Caco-2 (cell line): ENCODE data around the gene APOM. TPM values are rescaled to one million over a fixed set of nuclear protein-coding genes. Genes with fewer than 3 reads are reported as not detected.

Experiments
- BruUV-seq: library from RNA; stranded (reverse); fragments of 400-500 nt; replicated peaks from 2 replicates; lab custom pipeline; 2021; lab: Mats Ljungman, UMichigan
- CTCF ChIA-PET: fragments of 300-600 bp; sonication (Branson Sonifier 250); formaldehyde crosslinking; loops from one replicate; lab custom pipeline; 2022; ENCODE audit warnings: antibody characterized with exemption; lab: Charles Lee
- POLR2A ChIA-PET: fragments of 300-600 bp; sonication (Branson Sonifier 250); formaldehyde crosslinking; loops from one replicate; lab custom pipeline; 2022; ENCODE audit warnings: antibody characterized with exemption; lab: Charles Lee
- DNase-seq, 2 experiments: peaks; one replicate each; pipeline versions ENCODE4 v3.0.0 to v3.0.0-alpha.2; 2020 to 2022
- H3K27me3 ChIP-seq: replicated peaks from 2 replicates; pipeline ENCODE4 v1.6.0; 2011; ENCODE audit warnings: low read length; ENCODE audit not compliant: control insufficient read depth, insufficient read depth
- H3K36me3 ChIP-seq: 2 replicates; pipeline ENCODE4 v1.5.1; 2011; ENCODE audit warnings: low read length; ENCODE audit not compliant: control insufficient read depth, insufficient read depth
- H3K4me1 ChIP-seq: fragments of 250-450 bp; sonication (Bioruptor Pico); 2 replicates; pipeline ENCODE4 v1.5.1; 2020; ENCODE audit warnings: mild to moderate bottlenecking
- H3K4me3 ChIP-seq: 2 replicates; pipeline ENCODE4 v1.5.1; 2011; ENCODE audit warnings: low read depth, mild to moderate bottlenecking, control low read depth, low read length
- H3K9me3 ChIP-seq: fragments of 250-450 bp; sonication (Bioruptor Pico); 2 replicates; pipeline ENCODE4 v1.5.1; 2020; ENCODE audit warnings: mild to moderate bottlenecking, moderate library complexity
- H3K27ac Mint-ChIP-seq: one replicate; pipeline ENCODE4 v1.8.0; 2022; ENCODE audit warnings: mixed read lengths; ENCODE audit not compliant: unreplicated experiment
- H3K27me3 Mint-ChIP-seq: one replicate; pipeline ENCODE4 v1.8.0; 2022; ENCODE audit warnings: mixed read lengths; ENCODE audit not compliant: insufficient read depth, unreplicated experiment
- H3K36me3 Mint-ChIP-seq: one replicate; pipeline ENCODE4 v1.8.0; 2022; ENCODE audit warnings: mild to moderate bottlenecking, mixed read lengths; ENCODE audit not compliant: insufficient read depth, unreplicated experiment
- H3K4me1 Mint-ChIP-seq: one replicate; pipeline ENCODE4 v1.8.0; 2022; ENCODE audit warnings: low read depth, mixed read lengths; ENCODE audit not compliant: unreplicated experiment
- H3K4me3 Mint-ChIP-seq: one replicate; pipeline ENCODE4 v1.8.0; 2022; ENCODE audit warnings: mild to moderate bottlenecking, moderate library complexity, mixed read lengths; ENCODE audit not compliant: unreplicated experiment
- H3K9me3 Mint-ChIP-seq: one replicate; pipeline ENCODE4 v1.8.0; 2022; ENCODE audit warnings: mixed read lengths; ENCODE audit not compliant: unreplicated experiment
- intact Hi-C: fragments of 100-400 bp; cut with micrococcal nuclease; formaldehyde crosslinking; loops from one replicate; pipeline ENCODE4 v1.10.0; 2022; ENCODE audit not compliant: unreplicated experiment
- total RNA-seq: library from RNA; stranded (reverse); gene quantifications from 2 replicates; pipeline ENCODE4 v1.2.3, GENCODE V29; 2022
- TF ChIP-seq, protein P1 (sequence below), 2 experiments: fragments of 200-600 bp in 1 of 2; IDR thresholded peaks; 1 replicate in 1 of 2; 2 replicates in 1 of 2; pipeline versions ENCODE4 v1.5.1 to v1.8.0; 2011 to 2022; ENCODE audit warnings: antibody characterized with exemption in 1 of 2, control low read depth in 1 of 2, inconsistent platforms in 1 of 2, low read depth in 1 of 2, low read length in 1 of 2, mild to moderate bottlenecking in 1 of 2, moderate library complexity in 1 of 2; ENCODE audit not compliant: insufficient read depth in 1 of 2, severe bottlenecking in 1 of 2, unreplicated experiment in 1 of 2

APOM gene
- total RNA-seq, 1 experiment from 2014 or later = 15.8 TPM

DNA sequence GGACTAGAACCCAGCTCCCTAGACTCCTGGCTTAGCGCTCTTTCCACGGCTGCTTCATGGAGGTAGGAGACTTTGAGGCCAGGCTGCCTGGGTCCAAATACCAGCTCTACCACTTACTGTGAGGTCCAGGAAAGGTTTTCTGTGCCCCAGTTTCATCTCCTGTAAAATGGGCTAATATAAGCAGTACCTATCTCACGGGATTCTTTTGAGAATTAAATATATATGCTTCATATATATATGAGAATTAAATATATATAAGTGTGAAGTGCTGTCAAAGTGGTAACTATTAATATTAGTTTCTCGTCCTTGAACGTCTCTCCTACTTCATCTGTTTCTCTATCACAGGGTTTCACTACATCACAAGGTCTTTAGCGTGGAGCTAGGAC lies 35.4 kb downstream of the APOM start:
- TF ChIP-seq, protein P1, sequence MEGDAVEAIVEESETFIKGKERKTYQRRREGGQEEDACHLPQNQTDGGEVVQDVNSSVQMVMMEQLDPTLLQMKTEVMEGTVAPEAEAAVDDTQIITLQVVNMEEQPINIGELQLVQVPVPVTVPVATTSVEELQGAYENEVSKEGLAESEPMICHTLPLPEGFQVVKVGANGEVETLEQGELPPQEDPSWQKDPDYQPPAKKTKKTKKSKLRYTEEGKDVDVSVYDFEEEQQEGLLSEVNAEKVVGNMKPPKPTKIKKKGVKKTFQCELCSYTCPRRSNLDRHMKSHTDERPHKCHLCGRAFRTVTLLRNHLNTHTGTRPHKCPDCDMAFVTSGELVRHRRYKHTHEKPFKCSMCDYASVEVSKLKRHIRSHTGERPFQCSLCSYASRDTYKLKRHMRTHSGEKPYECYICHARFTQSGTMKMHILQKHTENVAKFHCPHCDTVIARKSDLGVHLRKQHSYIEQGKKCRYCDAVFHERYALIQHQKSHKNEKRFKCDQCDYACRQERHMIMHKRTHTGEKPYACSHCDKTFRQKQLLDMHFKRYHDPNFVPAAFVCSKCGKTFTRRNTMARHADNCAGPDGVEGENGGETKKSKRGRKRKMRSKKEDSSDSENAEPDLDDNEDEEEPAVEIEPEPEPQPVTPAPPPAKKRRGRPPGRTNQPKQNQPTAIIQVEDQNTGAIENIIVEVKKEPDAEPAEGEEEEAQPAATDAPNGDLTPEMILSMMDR (IDR thresholded peaks at IDR 0.05; ENCODE audit: insufficient read depth in 1 of 2, low read depth in 1 of 2, low read length in 1 of 2, severe bottlenecking in 1 of 2, unreplicated experiment in 1 of 2) = no peak
- Mint-ChIP-seq H3K4me3 (peak overlapping the region; percentile 74), H3K36me3 (peaks cover 57% of the 10 kb centered on the region), H3K27me3 (no peaks in the 10 kb centered on the region), H3K4me1 (peaks cover 23% of the 10 kb centered on the region), H3K9me3 (no peaks in the 10 kb centered on the region), H3K27ac (peak overlapping the region; percentile 94)
- H3K27me3 ChIP-seq = no peaks in the 10 kb centered on the region
- intact Hi-C loops = no loop called here
- POLR2A ChIA-PET = interaction anchor here (0.6 to 2.0 kb wide), 10 partner anchors 11 to 230 kb away, joined by 3 to 9 read pairs (median 4); partner anchors contain the start of genes ABHD16A, C6orf47, DDAH2 and HSPA1A
- no peak for DNase-seq
- no peak overlapping the region for H3K4me3 ChIP-seq
- H3K9me3 ChIP-seq = no peaks in the 10 kb centered on the region
- BruUV-seq = no TSS peak
- peaks cover 34% of the 10 kb centered on the region for H3K4me1 ChIP-seq
- H3K36me3 ChIP-seq = peaks cover 6% of the 10 kb centered on the region
- CTCF ChIA-PET = interaction anchor here (0.6 to 1.3 kb wide), 4 partner anchors 9 to 124 kb away, joined by 3 to 4 read pairs (median 4); partner anchors contain the start of genes HSPA1A, HSPA1L and LY6G5C

DNA sequence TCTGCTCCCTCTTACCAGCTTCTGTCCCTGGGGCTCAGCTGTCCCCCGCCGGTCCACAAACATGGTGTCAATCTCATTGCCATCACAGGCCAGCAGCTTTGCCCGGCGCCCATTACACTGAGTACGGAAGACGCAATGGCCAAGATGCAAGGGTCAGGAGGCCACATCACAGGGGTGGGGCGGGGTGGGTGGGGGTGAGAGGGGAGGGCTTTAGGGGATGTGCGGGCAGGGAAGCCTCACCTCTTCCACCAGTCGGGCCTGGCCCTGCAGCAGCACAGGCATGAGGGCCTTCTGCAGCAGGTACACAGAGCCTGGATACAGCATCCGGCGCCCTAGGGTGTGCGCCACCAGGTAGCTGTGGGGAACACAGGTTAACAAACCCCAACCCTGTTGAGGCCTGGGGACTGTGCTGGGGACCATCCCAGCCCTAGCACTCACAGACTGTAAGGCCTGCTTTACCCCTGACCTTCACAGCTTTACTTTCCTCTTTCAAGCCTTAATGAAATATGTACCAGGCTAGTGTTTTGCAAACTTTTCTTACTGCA lies 35.9 kb downstream of the APOM start:
- Mint-ChIP-seq H3K27me3 (no peaks in the 10 kb centered on the region), H3K4me1 (peaks cover 27% of the 10 kb centered on the region), H3K27ac (peak overlapping the region; percentile 94), H3K9me3 (no peaks in the 10 kb centered on the region), H3K36me3 (peaks cover 58% of the 10 kb centered on the region), H3K4me3 (peak overlapping the region; percentile 74)
- no TSS peak for BruUV-seq
- Histone ChIP-seq H3K4me3 (no peak overlapping the region), H3K36me3 (peaks cover 6% of the 10 kb centered on the region), H3K4me1 (peaks cover 34% of the 10 kb centered on the region), H3K27me3 (no peaks in the 10 kb centered on the region), H3K9me3 (no peaks in the 10 kb centered on the region)
- TF ChIP-seq, protein P1 (IDR thresholded peaks at IDR 0.05; ENCODE audit: insufficient read depth in 1 of 2, low read depth in 1 of 2, low read length in 1 of 2, severe bottlenecking in 1 of 2, unreplicated experiment in 1 of 2) = no peak
- intact Hi-C loops = no loop called here
- ChIA-PET POLR2A (interaction anchor here (1.1 to 2.0 kb wide), 5 partner anchors 11 to 136 kb away, joined by 3 to 9 read pairs (median 4); partner anchors contain the start of genes ABHD16A, C6orf47, HSPA1A and HSPA1B), CTCF (interaction anchor here (0.6 kb wide), 1 partner anchor 9 kb away, joined by 3 read pairs; no protein-coding TSS in a partner anchor)
- no peak for DNase-seq

DNA sequence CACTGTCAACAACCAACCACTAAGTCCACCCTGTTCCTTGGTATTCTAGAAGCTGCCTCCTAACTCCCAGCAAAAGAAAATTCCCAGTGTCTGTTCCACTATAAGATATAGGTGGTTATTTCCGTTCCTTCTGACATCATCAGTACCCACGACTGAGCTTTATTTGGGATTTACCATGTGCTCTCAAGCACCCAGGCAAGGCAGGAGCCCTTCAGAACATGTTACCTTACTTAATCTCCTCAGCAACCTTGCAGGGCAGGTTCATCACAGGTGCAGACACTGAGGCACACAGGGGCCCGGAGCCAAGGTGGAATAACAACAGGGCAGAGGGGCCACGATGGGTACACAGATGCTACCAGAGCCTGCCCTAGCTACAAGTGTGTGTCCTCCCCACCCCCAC lies 36.7 kb downstream of the APOM start:
- H3K27me3 Mint-ChIP-seq = no peaks in the 10 kb centered on the region
- H3K27ac Mint-ChIP-seq = peak overlapping the region; percentile 2
- H3K27me3 ChIP-seq = no peaks in the 10 kb centered on the region
- BruUV-seq = no TSS peak
- H3K9me3 Mint-ChIP-seq = no peaks in the 10 kb centered on the region
- no peak overlapping the region for H3K4me3 Mint-ChIP-seq
- H3K9me3 ChIP-seq = no peaks in the 10 kb centered on the region
- DNase-seq = no peak
- ChIA-PET CTCF (interaction anchor here (0.7 kb wide), 1 partner anchor 99 kb away, joined by 3 read pairs; no protein-coding TSS in a partner anchor), POLR2A (interaction anchor here (1.5 to 1.9 kb wide), 2 partner anchors 123 to 135 kb away, joined by 3 to 4 read pairs; partner anchors contain the start of genes HSPA1A, HSPA1B and HSPA1L)
- H3K36me3 Mint-ChIP-seq = peaks cover 62% of the 10 kb centered on the region
- H3K4me3 ChIP-seq = no peak overlapping the region
- peaks cover 9% of the 10 kb centered on the region for H3K36me3 ChIP-seq
- peaks cover 37% of the 10 kb centered on the region for H3K4me1 ChIP-seq
- peaks cover 34% of the 10 kb centered on the region for H3K4me1 Mint-ChIP-seq
- TF ChIP-seq, protein P1 (IDR thresholded peaks at IDR 0.05; ENCODE audit: insufficient read depth in 1 of 2, low read depth in 1 of 2, low read length in 1 of 2, severe bottlenecking in 1 of 2, unreplicated experiment in 1 of 2) = no peak
- intact Hi-C loops = no loop called here
